DMS114 treated with DMSO at 0.1 percent for 48 hours (cell line): ENCODE data around the gene CPED1.
"Not testable (repeated sequence)": the region's sequence is repeated elsewhere in the genome, so short reads cannot be mapped to it uniquely, and the experiment has no call there.

Experiments
- DNase-seq: peaks from one replicate; lab custom pipeline; 2025; ENCODE audit not compliant: unreplicated experiment; lab: John Stamatoyannopoulos, UW

Gene CPED1

GRCh38 chr7:121172484-121172883, 184.0 kb downstream of the CPED1 start:
- no peak for DNase-seq

DNA sequence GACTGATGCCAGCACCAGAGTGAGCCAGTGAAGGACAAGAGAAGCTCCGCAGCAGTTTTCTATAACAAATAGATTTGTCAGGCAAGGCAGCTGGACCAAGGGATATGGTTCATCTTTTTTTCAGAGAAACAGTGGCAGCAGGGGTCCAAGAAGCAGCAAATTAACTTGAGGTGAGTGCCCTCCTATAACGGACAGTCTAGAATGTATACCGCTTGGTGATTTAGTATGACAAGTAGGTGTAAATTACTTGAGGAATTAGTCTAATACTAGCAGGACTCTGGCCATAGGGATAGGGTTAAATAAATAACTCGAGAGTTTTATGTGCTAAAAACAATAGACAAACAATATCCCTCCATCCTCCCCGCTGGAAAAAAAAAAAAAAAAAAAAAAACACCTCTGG, 187.3 kb downstream of the CPED1 start:
- no peak for DNase-seq

GRCh38 chr7:121178452-121178851, 189.9 kb downstream of the CPED1 start:
- no peak for DNase-seq

GRCh38 chr7:121178869-121179497, 190.5 kb downstream of the CPED1 start:
- DNase-seq = no peak

DNA sequence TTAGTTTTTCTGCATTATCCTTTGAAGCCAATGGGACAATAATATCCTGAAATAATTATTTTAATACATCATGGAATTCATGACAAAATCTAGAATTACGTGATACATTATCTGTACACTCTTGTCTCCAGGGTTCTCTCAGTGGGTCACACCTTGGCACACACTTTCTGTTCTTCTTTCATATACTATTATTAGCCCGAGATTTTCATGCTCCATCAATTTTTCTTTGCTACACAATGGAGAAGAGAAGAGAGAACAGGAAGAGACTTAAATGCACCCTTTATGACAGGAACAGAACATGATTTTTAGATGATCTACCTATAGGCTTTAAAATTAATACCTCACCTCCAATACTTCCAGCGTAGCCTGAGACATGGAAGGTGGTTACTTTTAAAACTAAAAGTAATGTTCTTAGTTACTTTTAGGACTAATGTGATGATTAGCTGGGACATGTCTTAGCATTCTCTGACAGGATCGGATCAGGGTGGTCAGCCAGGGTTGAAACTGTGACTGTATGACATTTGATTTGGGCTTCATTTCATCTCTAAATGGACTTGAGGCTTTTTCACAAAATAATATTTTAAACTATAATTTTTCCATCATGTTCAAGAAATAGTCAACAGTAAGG, 192.0 kb downstream of the CPED1 start:
- no peak for DNase-seq

GRCh38 chr7:121181357-121181756, 192.8 kb downstream of the CPED1 start:
- no peak for DNase-seq

GRCh38 chr7:121182281-121182680, 193.8 kb downstream of the CPED1 start:
- no peak for DNase-seq

DNA sequence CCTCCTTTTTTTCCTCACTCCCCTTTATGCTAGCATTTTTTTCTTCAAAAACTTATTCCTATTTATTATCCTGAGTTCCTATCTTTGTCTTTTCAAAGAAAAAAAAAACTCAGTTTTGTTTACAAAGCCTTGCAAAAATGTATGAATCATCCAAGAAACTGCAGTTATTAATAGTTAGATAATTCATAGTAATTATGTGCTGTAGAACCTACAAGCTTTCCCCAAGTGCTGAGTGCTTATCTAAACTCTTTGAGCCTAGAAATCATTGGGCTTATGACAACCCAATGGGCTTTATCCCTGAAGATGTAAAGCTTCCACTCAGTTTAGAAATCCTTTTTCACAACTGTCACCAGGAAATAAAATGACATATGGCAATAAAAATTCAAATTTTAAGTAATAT, 194.4 kb downstream of the CPED1 start:
- DNase-seq = no peak

DNA sequence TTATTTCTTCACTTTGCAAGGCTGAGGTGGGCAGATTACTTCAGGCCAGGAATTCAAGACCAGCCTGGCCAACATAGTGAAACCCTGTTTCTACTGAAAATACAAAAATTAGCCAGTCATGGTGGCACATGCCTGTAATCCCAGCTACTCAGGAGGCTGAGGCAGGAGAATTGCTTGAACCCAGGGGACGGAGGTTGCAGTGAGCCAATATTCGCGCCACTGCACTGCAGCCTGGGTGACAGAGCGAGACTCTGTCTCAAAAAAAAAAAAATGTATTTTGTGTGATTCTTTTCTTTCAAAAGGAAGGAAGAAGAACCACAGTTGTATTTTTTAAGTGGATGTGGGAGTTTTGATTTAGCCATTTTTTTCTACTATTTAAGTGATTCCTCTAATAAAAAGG, 195.4 kb downstream of the CPED1 start:
- DNase-seq = not testable (repeated sequence)

DNA sequence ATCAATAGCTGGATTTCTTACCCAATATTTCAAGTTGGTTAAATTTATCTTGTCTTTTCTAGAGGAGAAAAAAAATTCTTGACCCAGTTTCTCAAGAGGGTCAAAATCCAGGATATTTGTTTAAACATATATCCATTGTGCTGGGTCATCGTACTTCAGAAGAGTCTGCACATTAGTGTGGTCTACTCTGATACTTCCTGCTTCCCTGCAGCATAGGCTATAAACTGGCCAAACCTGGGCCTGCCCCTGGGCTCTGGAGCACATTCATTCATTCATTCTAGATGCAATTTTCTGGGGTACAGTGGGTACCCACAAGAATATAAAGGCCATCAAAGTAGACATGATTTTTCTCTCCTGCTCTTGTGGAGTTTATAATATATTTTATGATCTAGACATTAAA, 198.2 kb downstream of the CPED1 start:
- DNase-seq = no peak

DNA sequence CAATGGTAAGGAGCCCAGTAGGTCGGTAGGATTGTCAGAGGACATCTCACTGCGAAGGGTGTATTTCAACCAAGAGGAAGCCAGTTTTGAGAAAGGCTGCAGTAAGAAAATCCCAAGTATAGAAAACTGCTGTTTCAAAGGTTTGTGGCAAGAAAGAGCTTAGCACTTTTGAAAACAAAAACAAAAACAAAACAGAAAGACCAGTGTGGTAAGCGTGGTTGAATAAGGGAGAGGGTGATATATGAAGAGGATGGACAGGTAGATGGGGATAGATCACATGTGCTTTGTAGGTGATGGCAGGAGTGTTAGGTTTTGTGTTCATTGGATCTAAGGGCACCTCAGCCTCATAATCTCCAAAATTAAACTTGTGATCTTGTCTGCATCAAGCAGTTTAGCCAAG, 198.7 kb downstream of the CPED1 start:
- no peak for DNase-seq

DNA sequence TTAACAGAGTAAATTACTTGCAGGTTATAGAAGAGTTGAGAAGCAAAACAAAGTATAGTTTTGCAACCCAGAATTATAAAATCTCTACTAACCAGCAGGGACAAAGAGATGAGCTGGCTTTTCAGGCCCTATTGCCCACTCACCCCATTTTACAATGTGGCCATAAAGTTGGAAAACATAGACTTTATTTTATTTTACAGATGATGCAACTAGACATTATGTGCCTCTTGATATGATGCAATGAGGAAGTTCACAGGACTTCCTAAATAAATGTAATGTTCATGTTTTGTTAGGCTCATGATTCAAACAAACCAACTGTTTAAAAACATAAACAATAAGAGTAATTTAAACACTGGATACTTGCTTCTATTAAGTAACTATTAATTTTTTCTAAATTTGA, 199.2 kb downstream of the CPED1 start:
- no peak for DNase-seq

DNA sequence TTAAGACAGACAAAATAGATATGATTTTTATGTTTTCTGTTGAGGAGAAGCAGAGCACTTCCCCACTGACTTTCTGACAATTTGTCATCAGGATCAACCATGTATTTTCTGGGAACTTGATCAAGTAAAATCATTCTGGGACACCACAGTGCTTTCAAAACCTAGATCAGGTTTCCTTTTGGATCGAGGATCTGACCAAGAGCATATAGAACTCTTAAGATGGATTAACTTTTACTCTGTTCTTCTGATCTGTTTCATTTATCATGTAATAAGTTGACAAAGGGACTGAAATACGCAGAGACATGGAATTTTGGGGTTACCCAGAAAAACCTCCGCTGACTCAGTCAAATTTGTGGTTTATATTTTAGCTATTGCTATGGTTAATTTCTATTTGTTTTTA, 204.3 kb downstream of the CPED1 start:
- DNase-seq = no peak

GRCh38 chr7:121195010-121195409, 206.5 kb downstream of the CPED1 start:
- no peak for DNase-seq

DNA sequence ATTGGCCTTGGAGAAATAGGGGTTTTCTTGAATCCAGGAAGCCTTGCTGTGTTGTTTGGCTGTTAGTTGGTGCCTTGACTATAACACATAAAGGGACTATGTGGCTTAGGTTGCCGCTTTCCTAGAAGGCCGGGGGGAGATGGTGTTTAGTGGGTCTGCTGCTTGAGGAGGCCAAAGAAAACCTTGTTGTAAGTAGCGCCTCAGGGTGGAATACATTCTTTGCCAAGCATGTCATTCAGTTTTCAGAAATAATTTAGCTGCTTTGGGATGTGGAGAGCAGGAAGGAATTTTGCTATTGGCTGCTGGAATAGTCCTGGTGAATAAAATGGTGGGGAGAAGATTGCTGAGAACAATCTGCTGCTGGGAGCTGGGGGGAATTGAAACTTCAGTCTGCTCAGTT, 207.4 kb downstream of the CPED1 start:
- no peak for DNase-seq

DNA sequence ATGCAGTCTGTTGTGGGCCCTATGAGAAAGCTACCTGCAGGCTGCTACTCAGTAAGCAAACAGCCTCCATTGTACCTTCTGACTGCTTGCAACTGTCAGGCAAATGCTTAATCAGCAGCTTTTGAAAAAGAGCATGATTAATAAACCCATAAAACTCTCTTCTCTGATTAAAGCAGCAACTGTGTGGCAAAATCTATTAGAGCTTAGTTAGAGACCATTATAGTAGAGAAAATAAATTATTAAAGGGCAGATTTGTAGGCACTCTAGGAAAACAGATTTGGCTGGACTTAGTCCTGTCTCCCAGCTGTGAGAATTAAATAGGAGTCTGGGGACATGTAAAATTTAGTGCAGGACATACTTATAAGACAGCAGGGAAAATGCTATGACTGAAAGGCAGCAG, 207.8 kb downstream of the CPED1 start:
- no peak for DNase-seq

DNA sequence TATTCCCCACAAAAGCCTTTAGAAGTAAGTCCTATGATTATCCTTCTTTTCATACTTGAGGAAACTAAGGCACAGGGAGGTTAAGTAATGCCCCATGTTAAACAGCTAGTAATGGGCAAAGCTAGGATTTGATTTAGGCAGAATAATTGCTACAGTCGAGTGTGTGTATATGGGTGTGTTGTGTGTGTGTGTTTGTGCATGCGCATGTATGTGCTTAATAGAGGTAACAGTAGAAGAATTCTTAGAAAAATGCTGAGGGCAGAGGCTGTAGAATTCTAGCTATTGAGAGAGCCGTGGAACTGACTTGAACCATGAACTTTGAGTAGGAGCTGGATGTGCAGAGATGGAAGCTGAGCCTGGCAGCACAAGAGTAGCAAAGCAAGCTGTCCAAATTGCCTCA, 208.9 kb downstream of the CPED1 start:
- no peak for DNase-seq

- no peak for DNase-seq
Measured at GRCh38 chr7:121198502-121198901, 210.0 kb downstream of the CPED1 start.

GRCh38 chr7:121202125-121202524, 213.6 kb downstream of the CPED1 start:
- no peak for DNase-seq

GRCh38 chr7:121202834-121203233, 214.3 kb downstream of the CPED1 start:
- DNase-seq = no peak

- no peak for DNase-seq
Measured at GRCh38 chr7:121204537-121204936, 216.0 kb downstream of the CPED1 start.

DNA sequence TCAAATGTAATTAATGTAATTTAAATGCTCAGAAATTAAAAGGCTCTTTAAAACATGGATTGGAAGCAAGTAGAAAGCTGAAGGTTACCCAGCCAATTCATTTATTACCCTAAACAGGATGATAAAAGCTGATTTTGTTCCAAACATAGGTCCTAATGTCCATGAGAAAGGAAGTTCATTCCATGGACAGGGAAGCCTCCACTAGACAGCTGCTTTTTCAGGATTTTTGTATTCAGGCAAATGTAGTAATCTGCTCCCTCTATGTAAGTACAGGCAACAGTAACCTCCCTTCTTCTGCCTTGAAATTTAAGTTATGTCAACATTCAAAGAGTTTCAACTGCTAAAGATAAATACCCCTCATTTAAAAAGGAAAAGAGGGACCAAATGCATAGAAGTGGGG, 217.3 kb downstream of the CPED1 start:
- no peak for DNase-seq

DNA sequence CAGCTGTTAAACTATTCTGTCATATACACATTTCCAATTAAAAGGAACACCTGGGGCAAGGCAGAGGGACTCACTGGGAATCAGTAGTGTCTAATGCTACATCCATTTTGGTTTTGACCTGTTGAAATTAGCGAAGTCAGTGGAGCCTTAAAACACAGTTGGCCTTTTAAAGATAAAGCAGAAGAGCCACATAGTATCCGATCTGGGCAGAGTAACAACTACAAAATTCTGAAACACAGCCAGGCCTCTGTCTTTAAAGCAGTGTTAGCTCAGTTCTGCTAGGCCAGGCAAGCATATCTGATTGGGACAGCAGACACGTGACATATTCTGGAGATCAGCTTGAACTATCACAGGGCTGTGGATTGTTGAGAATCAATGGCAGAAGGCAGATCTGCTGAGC, 222.7 kb downstream of the CPED1 start:
- DNase-seq = no peak
